K562 (cell line): Measurements from ENCODE around the gene KCNA10. TPM values are rescaled to one million over a fixed set of nuclear protein-coding genes. Genes with fewer than 3 reads are reported as not detected.

Experiments used
- CBX2 ChIP-seq: fragments of 200-600 bp; sonication (generic); IDR thresholded peaks from one replicate; pipeline ENCODE4 v1.6.1; 2012; ENCODE audit warnings: mild to moderate bottlenecking, low read length, inconsistent platforms; ENCODE audit not compliant: insufficient read depth, poor library complexity, severe bottlenecking
- HOMEZ ChIP-seq: fragments of 250-450 bp; sonication (Bioruptor Pico); IDR thresholded peaks from 2 replicates; pipeline ENCODE4 v1.4.0; 2020; ENCODE audit warnings: mild to moderate bottlenecking, moderate library complexity
- PRPF4 ChIP-seq: fragments of 200-400 bp; formaldehyde crosslinking; IDR thresholded peaks from one replicate; pipeline ENCODE4 v1.6.1; 2017; ENCODE audit warnings: low read length, low read depth, mild to moderate bottlenecking; ENCODE audit not compliant: insufficient read depth, poor library complexity, severe bottlenecking
- REST ChIP-seq, 2 experiments: fragments of 450-650 bp; formaldehyde crosslinking in 1 of 2; IDR thresholded peaks; 2 replicates each; pipeline versions ENCODE4 v1.4.0 to v1.6.1; 2014 to 2020; ENCODE audit warnings: mild to moderate bottlenecking in 2 of 2, borderline replicate concordance in 1 of 2, low read depth in 1 of 2
- RFX5 ChIP-seq: IDR thresholded peaks from 2 replicates; pipeline ENCODE4 v1.6.1; 2011; ENCODE audit warnings: low read depth, mild to moderate bottlenecking, improper control_type of control experiment, low read length
- SIN3B ChIP-seq: fragments of 450-650 bp; IDR thresholded peaks from 2 replicates; pipeline ENCODE4 v1.6.1; 2017; ENCODE audit warnings: low read depth, mild to moderate bottlenecking, moderate library complexity
- polyA plus RNA-seq, 8 experiments: library from polyadenylated mRNA; depleted of rRNA in 4 of 8; stranded (reverse) in 5 of 8; unstranded in 3 of 8; fragments of >200 nt; fragmentation: Nextera tagmentation in 2 of 8; fragmentation: Illumina TruSeq in 1 of 8; extraction: Ambion mirVana in 2 of 8; extraction: Trizol in 1 of 8; gene quantifications; 2 replicates each; pipeline versions ENCODE4 v1.2.1 to v1.2.3, GENCODE V29; 2011 to 2014; ENCODE audit warnings: inconsistent platforms in 1 of 8, missing spikeins in 1 of 8
- total RNA-seq, 7 experiments: library from RNA; depleted of rRNA in 6 of 7; stranded (reverse); fragments of >200 nt in 6 of 7; fragmentation: Illumina TruSeq in 2 of 7; extraction: Trizol in 2 of 7; gene quantifications; 2 replicates each; pipeline versions ENCODE4 v1.2.1 to v1.2.3, GENCODE V29; 2011 to 2021; ENCODE audit warnings: low replicate concordance in 1 of 7
- TF ChIP-seq, protein P1 (sequence below): fragments of 450-650 bp; IDR thresholded peaks from 2 replicates; pipeline ENCODE4 v1.6.1; 2017; ENCODE audit warnings: antibody characterized with exemption, mild to moderate bottlenecking
- TF ChIP-seq, protein P2 (sequence below): IDR thresholded peaks from 2 replicates; pipeline ENCODE4 v1.6.1; 2014; ENCODE audit warnings: antibody characterized with exemption

KCNA10 gene
- total and polyA plus RNA-seq, 9 of the 15 experiments (the other 6 are each of a cell fraction or from before 2014, with no cell fraction given) = not detected

- TF ChIP-seq, protein P1, sequence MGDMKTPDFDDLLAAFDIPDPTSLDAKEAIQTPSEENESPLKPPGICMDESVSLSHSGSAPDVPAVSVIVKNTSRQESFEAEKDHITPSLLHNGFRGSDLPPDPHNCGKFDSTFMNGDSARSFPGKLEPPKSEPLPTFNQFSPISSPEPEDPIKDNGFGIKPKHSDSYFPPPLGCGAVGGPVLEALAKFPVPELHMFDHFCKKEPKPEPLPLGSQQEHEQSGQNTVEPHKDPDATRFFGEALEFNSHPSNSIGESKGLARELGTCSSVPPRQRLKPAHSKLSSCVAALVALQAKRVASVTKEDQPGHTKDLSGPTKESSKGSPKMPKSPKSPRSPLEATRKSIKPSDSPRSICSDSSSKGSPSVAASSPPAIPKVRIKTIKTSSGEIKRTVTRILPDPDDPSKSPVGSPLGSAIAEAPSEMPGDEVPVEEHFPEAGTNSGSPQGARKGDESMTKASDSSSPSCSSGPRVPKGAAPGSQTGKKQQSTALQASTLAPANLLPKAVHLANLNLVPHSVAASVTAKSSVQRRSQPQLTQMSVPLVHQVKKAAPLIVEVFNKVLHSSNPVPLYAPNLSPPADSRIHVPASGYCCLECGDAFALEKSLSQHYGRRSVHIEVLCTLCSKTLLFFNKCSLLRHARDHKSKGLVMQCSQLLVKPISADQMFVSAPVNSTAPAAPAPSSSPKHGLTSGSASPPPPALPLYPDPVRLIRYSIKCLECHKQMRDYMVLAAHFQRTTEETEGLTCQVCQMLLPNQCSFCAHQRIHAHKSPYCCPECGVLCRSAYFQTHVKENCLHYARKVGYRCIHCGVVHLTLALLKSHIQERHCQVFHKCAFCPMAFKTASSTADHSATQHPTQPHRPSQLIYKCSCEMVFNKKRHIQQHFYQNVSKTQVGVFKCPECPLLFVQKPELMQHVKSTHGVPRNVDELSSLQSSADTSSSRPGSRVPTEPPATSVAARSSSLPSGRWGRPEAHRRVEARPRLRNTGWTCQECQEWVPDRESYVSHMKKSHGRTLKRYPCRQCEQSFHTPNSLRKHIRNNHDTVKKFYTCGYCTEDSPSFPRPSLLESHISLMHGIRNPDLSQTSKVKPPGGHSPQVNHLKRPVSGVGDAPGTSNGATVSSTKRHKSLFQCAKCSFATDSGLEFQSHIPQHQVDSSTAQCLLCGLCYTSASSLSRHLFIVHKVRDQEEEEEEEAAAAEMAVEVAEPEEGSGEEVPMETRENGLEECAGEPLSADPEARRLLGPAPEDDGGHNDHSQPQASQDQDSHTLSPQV = no peak
- TF ChIP-seq CBX2 = no peak
- TF ChIP-seq, protein P2, sequence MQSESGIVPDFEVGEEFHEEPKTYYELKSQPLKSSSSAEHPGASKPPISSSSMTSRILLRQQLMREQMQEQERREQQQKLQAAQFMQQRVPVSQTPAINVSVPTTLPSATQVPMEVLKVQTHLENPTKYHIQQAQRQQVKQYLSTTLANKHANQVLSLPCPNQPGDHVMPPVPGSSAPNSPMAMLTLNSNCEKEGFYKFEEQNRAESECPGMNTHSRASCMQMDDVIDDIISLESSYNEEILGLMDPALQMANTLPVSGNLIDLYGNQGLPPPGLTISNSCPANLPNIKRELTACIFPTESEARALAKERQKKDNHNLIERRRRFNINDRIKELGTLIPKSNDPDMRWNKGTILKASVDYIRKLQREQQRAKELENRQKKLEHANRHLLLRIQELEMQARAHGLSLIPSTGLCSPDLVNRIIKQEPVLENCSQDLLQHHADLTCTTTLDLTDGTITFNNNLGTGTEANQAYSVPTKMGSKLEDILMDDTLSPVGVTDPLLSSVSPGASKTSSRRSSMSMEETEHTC = no peak
- TF ChIP-seq HOMEZ (CRISPR knock-in tag) = no peak
- TF ChIP-seq PRPF4 = no peak
- no peak for TF ChIP-seq RFX5
- TF ChIP-seq REST (IDR thresholded peaks at IDR 0.05; ENCODE audit: borderline replicate concordance) = peak; percentile 98
- peak; percentile 96 for TF ChIP-seq REST (CRISPR knock-in tag; IDR thresholded peaks at IDR 0.05; ENCODE audit: low read depth)
- TF ChIP-seq SIN3B = no peak
Measured at GRCh38 chr1:110542725-110543124, 23.8 kb upstream of the KCNA10 start (continued).
